Left lung (tissue), 10 donors: ENCODE results near the gene METTL3. TPM values are rescaled to one million over a fixed set of nuclear protein-coding genes. Genes with fewer than 3 reads are reported as not detected.
A peak's percentile ranks its signal among the peaks of the same experiment; 100 is the strongest.

Source experiments
- ATAC-seq: fragments of 200-7000 bp; cut with Tn5 transposase; one replicate; pipeline ENCODE4 v1.9.1; 2020; ENCODE audit warnings: moderate library complexity
- DNase-seq, 4 donors: peaks; one replicate each; pipeline ENCODE4 v3.0.0-alpha.2; 2013 to 2020
- H3K27ac ChIP-seq, 2 donors: fragments of 200-600 bp; sonication (generic) in 1 of 2; one replicate each; pipeline versions ENCODE4 v1.5.0 to v1.8.0; 2020 to 2021
- H3K27me3 ChIP-seq, 2 donors: fragments of 200-600 bp; sonication (generic) in 1 of 2; one replicate each; pipeline versions ENCODE4 v1.5.0 to v1.8.0; 2020 to 2021
- H3K36me3 ChIP-seq, 2 donors: fragments of 200-600 bp; sonication (generic) in 1 of 2; one replicate each; pipeline versions ENCODE4 v1.5.0 to v1.8.0; 2020 to 2021
- H3K4me1 ChIP-seq, 2 donors: fragments of 200-600 bp; one replicate each; pipeline ENCODE4 v1.8.0; 2021
- H3K4me3 ChIP-seq, 2 donors: fragments of 200-600 bp; sonication (generic) in 1 of 2; one replicate each; pipeline versions ENCODE4 v1.5.0 to v1.8.0; 2020 to 2021; ENCODE audit warnings: mild to moderate bottlenecking in 1 of 2
- H3K9me3 ChIP-seq, 2 donors: fragments of 200-600 bp; sonication (generic) in 1 of 2; one replicate each; pipeline versions ENCODE4 v1.5.0 to v1.8.0; 2020 to 2021
- CTCF ChIP-seq, 2 donors: fragments of 200-600 bp; sonication (generic) in 1 of 2; IDR thresholded peaks; one replicate each; pipeline versions ENCODE4 v1.5.0 to v1.8.0; 2021; ENCODE audit warnings: antibody characterized with exemption in 2 of 2
- intact Hi-C, 2 donors: fragments of 100-400 bp; cut with DNase I; formaldehyde crosslinking; loops; one replicate each; pipeline versions ENCODE4 v1.11.2 to v1.14.2; 2022
- polyA plus RNA-seq, 6 donors: library from polyadenylated mRNA; unstranded; fragments of 120-200 nt; gene quantifications; one replicate each; pipeline ENCODE4 v1.2.1, GENCODE V29; 2013; ENCODE audit not compliant: insufficient read length in 6 of 6
- total RNA-seq, 2 donors: library from RNA; stranded (reverse); fragmentation: NEBNext Ultra II Directional; extraction: Animal tissue kit (Norgen Biotek cat#: 25700); gene quantifications; one replicate each; pipeline ENCODE4 v1.2.1, GENCODE V29; 2021
- donor health status: DM: no; HTN: yes; CAD: no.
- donor health status: DM: no; HTN: no; CAD: no.

The METTL3 gene
- total and polyA plus RNA-seq, 8 donors, result 36.8 to 109 (median 96.5) TPM

- no peak overlapping the region for H3K4me3 ChIP-seq
- no peak overlapping the region for H3K27ac ChIP-seq
- no peak for DNase-seq
- peaks cover 0 to 33% of the 10 kb centered on the region in 2 donors for H3K4me1 ChIP-seq
- peaks cover 0 to 20% of the 10 kb centered on the region in 2 donors for H3K27me3 ChIP-seq
- H3K36me3 ChIP-seq, result no peaks in the 10 kb centered on the region
- no peak for ATAC-seq
- intact Hi-C loops, result no loop called here
- no peaks in the 10 kb centered on the region for H3K9me3 ChIP-seq
- no peak for TF ChIP-seq CTCF (IDR thresholded peaks at IDR 0.05)
These were observed 17.5 kb upstream of the METTL3 start for GRCh38 chr14:21528381-21529348.

GRCh38 chr14:21527318-21527679 lies 16.2 kb upstream of the METTL3 start:
- Histone ChIP-seq H3K9me3 (no peaks in the 10 kb centered on the region), H3K4me3 (no peak overlapping the region), H3K4me1 (peaks cover 0 to 33% of the 10 kb centered on the region in 2 donors), H3K27me3 (peaks cover 0 to 11% of the 10 kb centered on the region in 2 donors), H3K27ac (no peak overlapping the region), H3K36me3 (no peaks in the 10 kb centered on the region)
- ATAC-seq (no peak), DNase-seq (no peak)
- intact Hi-C loops, result no loop called here
- TF ChIP-seq CTCF (IDR thresholded peaks at IDR 0.05), result no peak

GRCh38 chr14:21526672-21527317 lies 15.7 kb upstream of the METTL3 start:
- TF ChIP-seq CTCF (IDR thresholded peaks at IDR 0.05), result no peak
- H3K27ac ChIP-seq, result no peak overlapping the region
- H3K4me1 ChIP-seq, result peaks cover 0 to 33% of the 10 kb centered on the region in 2 donors
- peaks cover 0 to 11% of the 10 kb centered on the region in 2 donors for H3K27me3 ChIP-seq
- H3K4me3 ChIP-seq, result peak overlapping the region; percentile 53 to 57
- H3K36me3 ChIP-seq, result no peaks in the 10 kb centered on the region
- intact Hi-C loops, result no loop called here
- peak; percentile 12 for ATAC-seq
- H3K9me3 ChIP-seq, result no peaks in the 10 kb centered on the region
- DNase-seq, result no peak

GRCh38 chr14:21525962-21526671 lies 15.0 kb upstream of the METTL3 start, which contains the start of gene SALL2:
TSS of gene SALL2 (minus strand) at chr14:21526346. CDS start at chr14:21526127, 219 bp downstream.
- intact Hi-C loops, result no loop called here
- Histone ChIP-seq H3K4me3 (peak within 1 kb of the TSS; percentile 53 to 57), H3K27ac (no peak within 1 kb of the TSS), H3K27me3 (peaks cover 0 to 11% of the 10 kb centered on the region in 2 donors), H3K4me1 (peaks cover 0 to 33% of the 10 kb centered on the region in 2 donors), H3K36me3 (no peaks in the 10 kb centered on the region), H3K9me3 (no peaks in the 10 kb centered on the region)
- DNase-seq (peak; percentile 80 to 93 (median 86)), ATAC-seq (peak; percentile 97)
- TF ChIP-seq CTCF (IDR thresholded peaks at IDR 0.05), result no peak
